Fibroblast of pulmonary artery (primary cell): Measurements from ENCODE around the gene SMAD7.
A peak's percentile ranks its signal among the peaks of the same experiment; 100 is the strongest.

Source experiments
- DNase-seq: peaks from one replicate; pipeline ENCODE4 v3.0.0-alpha.2; 2010; ENCODE audit warnings: low read depth
- H3K4me3 ChIP-seq: replicated peaks from 2 replicates; pipeline ENCODE4 v1.5.1; 2011; ENCODE audit warnings: low read depth, mild to moderate bottlenecking, control low read depth, low read length, moderate library complexity
- CTCF ChIP-seq: IDR thresholded peaks from 2 replicates; pipeline ENCODE4 v1.5.1; 2011; ENCODE audit warnings: mild to moderate bottlenecking, control low read depth, low read length, inconsistent platforms; ENCODE audit errors: missing control alignments

SMAD7 gene

GRCh38 chr18:48975120-48975816 is 24.5 kb upstream of the SMAD7 start:
- TF ChIP-seq CTCF: no peak
- peak overlapping the region; percentile 59 for H3K4me3 ChIP-seq
- no peak for DNase-seq

DNA sequence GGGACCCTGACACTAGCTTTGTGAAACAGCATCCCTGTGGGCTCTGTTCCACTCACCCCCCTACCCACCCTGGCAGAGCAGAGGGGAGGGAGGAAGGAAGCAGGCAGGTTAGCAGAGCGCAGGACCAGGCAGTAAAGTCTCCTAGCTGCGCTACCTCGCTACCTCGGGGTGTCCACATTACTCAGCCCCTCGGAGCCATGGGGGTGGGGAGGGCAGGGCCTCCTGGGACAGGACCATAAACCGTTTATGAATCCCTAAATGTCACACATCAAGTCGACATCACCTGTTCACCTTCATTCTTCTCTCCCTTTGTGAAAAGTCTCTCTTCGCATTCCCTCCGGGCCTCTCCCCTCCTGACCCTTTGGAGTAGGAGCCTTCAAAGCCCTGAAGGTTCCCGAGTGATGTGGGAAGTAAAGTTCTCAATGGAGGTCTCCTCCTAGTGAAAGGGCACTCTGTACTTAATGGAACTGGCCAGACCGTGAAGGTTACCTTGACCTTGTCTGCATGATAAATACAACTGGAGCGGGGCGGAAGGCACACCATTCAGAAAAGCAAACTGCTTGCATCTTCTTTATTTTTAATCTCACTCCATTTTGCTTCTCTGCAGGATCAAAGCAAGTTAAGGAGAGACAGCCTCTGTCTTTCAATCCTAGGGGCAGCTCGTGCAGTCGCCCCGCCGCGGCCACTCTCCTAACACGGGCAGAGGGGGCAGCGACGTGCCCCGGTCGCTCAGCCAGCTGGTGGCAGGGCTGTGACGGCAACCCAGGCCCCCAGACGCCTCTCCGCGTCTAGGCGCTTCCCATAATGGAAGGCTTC is 23.7 kb upstream of the SMAD7 start:
- no peak for DNase-seq
- peak overlapping the region; percentile 59 for H3K4me3 ChIP-seq
- no peak for TF ChIP-seq CTCF

- DNase-seq: no peak
- H3K4me3 ChIP-seq: no peak overlapping the region
- TF ChIP-seq CTCF: no peak
These were observed 23.0 kb upstream of the SMAD7 start for GRCh38 chr18:48973731-48974130.

DNA sequence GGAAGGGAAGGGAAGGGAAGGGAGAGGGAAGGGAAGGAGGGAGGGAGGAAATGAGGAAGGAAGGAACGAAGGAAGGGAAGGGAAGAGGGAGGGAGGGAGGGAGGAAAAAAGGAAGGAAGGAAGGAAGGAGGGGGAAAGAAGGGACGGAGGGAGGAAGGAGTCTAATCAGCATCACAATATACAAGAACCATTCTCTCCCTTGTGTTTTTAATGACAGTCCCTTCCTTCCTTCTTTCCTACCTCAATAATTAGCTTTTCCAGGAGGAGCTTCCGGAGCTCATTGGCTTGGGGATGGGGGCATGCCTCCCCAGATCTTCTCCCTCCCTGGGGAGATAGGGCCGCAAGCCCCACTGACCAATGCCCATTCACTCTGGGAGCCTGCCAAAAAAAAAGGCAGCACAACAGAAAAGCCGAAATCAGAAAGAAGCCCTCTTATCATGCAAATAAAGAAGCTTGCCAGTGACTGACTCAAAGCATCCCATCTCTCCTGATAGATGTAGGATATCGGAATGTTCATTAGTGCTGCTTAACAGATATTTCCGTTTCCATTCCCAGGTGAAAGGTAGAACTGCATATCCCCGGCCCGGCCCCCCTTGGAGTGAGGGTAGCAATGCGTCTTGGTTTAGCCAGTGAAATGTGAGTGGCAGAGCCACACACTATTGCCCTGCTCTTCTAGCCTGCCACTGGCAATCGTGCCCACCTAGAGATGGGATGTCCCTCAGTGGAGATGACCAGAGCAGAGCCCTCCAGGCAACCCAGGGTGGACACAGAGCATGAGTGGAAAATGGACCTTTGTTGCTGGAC is 17.8 kb upstream of the SMAD7 start:
- TF ChIP-seq CTCF: no peak
- no peak for DNase-seq
- H3K4me3 ChIP-seq: no peak overlapping the region

- TF ChIP-seq CTCF: no peak
- H3K4me3 ChIP-seq: no peak overlapping the region
- DNase-seq: no peak
These were observed 16.8 kb upstream of the SMAD7 start for GRCh38 chr18:48967545-48967944.

DNA sequence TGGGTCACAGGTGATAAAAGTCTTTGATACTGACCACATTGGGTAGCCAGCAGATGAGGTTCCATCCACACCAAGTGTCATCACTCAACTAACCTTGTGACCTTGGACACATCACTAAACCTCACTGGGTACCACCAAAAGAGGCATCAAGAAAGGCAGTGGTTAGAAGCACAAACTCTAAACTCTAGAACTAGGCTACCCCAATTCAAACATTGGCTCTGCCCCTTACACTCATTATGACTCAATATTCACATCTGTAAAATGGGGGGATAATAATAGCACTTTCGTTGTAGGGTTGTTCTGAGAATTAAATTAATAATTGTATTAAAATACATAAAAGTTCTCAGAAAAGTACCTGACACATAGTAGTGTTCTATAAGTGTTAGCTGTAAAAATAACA is 15.8 kb upstream of the SMAD7 start:
- no peak overlapping the region for H3K4me3 ChIP-seq
- TF ChIP-seq CTCF: no peak
- no peak for DNase-seq
